GM19468 (cell line): Measurements from ENCODE around the gene PDLIM1.

ENCODE experiments used
- ATAC-seq: cut with Tn5 transposase; IDR thresholded peaks from one replicate; pipeline ENCODE4 v1.9.1; 2021; ENCODE audit warnings: mild to moderate bottlenecking, moderate library complexity, moderate number of reproducible peaks; ENCODE audit not compliant: unreplicated experiment; ENCODE audit errors: extremely low read depth

PDLIM1 gene

DNA sequence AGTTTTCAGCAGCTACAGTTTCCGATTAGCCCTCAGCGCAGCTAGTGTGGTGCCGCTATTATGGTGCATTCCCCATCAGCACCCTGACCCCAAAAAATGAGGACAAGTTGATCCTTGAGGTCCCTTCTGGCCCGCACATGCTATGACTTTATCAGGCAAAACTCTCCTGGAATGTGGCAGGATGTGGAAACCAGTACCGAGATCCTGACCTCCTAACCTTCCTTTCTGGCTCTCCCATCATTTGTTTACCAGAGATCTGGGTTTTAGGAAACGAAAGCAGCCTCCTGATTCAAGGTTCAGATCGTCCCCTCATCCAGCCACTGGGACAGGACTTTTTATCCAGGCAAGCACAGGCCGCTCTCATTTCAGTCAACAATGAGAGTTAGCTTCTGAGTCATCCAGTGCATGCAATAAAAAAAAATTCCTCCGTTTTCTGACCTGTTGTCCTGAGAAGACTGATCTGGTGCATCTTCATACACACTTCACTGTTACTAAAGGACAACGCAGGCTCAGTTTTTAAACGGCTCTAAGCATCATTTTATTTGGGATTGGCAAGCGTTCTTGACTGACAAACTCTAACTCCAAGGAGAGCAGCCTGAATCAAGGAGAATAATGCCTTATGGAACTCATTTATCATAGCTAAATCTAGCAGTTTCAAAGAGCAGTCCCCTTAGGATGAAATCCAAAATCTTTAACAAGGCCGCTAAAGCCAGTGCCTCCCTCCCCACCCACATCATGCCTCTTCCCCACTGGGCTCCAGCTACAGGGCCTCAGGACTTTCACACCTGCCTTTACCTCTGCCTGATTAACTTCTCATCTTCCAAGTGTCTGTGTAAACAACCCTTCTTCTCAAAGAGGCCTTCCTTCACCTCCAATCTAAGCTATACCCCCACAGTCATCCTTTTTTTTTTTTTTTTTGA lies 17.1 kb downstream of the PDLIM1 start:
- no peak for ATAC-seq

DNA sequence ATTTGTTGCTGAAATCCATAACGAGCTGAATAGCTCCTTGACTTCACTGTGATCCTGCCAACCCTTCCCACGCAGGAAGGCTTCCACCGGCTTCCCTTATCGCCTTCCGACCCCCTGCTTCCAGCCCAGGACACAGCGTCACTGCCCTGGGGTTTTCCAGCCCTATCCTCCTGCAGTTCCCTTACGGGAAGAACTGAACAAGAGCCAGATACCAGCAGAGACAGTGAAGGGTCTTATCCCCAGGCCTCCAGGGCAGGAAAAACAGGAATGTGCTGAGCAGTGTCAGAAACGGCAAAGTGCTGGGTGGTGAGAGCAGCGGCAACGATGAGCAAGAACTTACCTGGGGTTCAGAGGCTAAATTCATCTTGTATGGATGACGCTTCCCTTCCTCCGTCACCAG lies 22.4 kb downstream of the PDLIM1 start:
- ATAC-seq = no peak

DNA sequence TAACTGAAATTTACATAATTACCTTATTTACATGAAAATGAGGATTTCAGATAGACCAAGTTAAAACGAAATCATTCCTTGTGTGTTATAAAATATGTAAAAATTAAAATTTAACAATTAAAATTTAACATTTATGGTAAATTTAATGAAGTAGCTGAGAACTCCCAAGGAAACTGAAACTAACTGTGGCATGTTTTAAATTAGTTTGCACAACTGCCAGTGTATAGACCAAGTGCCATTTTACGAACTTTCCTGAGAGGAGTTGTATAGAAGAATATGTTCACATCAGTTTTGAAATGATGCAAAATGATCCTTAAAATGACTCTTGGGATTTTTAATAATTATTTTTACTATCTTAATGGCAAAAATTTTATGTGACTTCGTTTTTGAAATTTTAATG lies 23.6 kb downstream of the PDLIM1 start:
- no peak for ATAC-seq

DNA sequence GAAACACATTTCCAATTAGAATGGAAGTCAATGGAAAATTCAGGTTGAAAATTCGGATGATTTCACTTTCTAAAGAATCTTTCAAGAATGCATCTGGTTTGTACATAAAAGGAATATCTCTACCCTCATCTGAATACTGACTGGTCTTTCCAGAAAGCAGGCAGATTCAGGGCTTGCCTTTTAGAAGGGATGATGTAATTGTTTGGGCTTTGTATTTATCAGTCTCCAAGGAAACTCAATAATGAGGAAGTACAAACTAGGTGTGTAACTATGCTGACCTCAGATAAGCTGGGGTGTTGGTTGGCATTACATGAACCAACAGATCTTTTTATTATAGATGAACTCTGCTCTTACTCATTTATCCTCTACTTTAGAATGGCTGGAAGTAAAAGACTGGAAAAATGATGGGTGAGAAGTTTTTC lies 24.1 kb downstream of the PDLIM1 start:
- no peak for ATAC-seq

DNA sequence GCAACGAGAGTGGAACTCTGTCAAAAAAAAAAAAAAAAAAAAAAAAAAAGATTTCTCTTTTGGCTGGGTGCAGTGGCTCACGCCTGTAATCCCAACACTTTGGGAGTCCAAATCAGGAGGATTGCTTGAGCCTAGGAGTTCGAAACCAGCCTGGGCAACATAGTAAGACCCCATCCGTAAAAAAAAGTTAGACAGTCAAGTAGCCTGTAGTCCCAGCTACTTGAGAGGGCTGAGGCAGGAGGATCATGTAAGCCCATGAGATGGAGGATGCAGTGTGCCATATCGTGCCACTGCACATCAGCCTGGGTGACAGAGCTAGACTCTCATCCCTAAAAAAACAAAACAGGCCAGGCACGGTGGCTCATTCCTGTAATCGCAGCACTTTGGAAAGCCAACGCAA lies 25.2 kb downstream of the PDLIM1 start:
- no peak for ATAC-seq

DNA sequence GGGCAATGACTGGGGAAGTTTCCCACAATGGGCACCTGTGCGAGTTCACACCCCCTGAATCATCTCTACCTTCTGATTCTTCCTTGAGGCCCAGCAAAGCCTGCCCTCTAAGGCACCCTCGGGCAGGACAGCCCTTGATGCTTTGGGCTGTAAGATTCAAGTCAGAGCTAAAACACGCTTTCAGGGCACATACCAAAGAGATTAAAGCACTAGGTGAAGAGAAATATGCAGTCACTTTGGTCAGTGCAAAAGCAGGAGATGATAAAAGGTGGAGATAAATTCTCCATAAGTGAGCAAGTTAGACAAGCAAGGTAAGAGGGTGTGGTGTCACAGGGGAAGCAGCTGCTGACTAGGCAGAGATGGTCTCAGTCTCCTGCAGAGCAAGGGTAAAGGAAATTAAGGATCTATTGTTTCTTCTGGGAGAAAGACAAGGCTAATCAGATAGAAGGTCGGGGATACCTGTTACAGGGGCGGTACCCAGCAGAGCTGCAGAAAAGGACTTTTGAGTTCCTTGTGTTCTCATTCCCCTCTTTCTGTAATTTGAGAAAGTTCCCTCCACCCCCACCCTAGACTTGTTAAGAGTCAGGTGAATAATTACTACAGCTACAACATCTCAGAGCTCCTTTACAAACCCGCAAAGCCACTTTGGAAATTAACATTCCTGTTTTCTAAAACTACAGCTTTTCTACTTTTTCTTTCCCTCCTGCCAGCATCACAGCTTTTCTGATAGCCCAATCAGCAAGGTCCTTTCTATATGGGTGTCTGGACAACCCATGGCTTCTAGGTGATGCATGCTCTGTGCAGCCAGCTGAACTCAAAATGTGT lies 26.4 kb downstream of the PDLIM1 start:
- ATAC-seq = no peak

DNA sequence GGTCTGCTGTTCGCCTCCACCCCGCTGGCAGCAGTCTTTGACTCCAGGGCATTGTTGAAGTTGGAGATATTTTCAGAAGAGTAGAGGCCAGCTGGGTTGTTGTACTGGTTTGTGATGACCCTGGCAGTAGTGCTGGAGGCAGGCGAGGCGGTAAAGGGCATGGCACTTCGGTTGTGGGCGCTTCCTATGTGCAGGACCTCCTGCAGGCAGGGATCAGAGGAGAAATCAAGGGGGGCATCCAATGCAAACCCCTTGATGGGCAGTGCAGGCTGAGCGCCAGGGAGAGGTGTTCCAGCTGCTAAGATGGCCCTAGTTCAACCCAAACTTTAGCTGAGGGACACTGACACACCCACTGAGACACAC lies 27.0 kb downstream of the PDLIM1 start:
- ATAC-seq = no peak

DNA sequence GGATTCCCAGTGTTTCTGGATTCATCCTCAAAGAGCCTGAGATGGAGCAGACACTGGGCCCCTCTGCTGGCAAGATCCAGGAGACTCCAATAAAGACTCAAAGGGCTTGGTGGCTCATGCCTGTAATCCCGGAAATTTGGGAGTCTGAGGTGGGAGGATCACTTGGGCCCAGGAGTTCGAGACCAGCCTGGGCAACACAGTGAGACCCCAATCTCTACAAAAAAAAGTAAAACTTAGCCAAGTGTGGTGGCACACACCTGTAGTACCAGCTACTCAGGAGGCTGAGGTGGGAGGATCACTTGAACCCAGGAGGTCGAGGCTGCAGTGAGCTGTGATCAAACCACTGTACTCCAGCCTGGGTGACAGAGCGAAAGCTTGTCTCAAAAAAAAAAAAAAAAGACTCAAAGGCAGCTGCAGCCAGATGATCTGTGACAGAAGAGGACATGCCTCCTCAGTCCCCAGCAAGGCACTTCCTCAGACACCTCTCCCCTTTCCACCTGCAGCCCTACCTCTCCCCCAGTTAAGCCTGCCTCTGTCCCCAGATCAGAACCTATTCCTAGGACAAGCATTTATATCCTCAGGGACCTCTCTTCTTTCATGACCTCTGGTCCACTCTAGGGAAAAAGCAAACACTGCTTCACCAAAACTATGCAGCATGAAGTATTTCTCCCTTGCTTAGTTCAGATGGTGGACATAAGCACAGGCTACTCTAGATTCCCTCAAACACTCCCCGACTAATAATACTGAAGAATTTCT lies 27.9 kb downstream of the PDLIM1 start:
- no peak for ATAC-seq

DNA sequence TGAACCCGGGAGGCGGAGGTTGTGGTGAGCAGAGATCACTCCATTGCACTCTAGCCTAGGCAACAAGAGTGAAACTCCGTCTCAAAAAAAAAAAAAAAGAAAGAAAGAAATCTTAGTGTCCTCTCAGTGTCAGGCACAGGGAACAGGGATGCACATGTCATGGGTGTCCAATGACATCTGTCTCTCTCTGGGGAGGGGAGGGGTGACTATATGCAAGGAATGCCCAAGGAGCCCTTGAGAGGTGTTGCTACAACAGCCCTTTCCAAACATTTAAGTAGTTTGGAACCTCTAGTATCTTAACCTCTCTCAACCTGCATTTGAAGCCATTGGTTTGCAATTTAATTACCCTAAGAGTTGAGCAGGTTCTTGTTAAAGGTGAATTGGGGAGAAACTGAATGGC lies 28.9 kb downstream of the PDLIM1 start:
- ATAC-seq = no peak

DNA sequence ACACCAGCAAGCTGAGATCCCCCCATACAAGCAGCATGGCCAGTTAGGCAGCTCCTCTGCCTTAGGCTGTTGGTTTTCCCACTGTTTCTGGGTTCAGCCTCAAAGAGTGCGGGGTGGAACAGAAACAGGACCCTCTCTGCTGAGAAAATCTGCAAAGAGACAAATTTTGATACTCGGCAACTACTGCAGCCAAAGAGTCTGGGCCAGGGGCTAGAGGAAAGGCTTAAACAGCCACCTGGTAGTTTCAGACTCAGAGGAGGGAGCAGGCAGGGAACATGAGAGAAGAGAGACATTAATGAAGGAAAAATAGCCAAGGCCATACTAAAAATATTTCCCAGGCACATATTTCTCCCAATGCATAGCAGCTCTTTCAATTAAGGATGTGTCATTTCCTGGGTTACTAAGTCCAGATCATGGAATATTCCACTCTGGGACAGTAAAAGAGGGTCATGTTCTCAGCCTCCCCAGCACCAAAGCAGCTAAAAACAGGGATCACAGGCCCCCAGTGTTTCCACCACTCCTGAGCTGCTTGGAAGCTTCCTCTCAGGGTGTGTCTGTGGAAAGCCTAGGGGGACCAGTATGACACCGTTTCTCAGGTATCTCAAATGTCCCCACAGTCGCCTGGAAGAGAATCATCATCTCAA lies 29.8 kb downstream of the PDLIM1 start:
- ATAC-seq = no peak

DNA sequence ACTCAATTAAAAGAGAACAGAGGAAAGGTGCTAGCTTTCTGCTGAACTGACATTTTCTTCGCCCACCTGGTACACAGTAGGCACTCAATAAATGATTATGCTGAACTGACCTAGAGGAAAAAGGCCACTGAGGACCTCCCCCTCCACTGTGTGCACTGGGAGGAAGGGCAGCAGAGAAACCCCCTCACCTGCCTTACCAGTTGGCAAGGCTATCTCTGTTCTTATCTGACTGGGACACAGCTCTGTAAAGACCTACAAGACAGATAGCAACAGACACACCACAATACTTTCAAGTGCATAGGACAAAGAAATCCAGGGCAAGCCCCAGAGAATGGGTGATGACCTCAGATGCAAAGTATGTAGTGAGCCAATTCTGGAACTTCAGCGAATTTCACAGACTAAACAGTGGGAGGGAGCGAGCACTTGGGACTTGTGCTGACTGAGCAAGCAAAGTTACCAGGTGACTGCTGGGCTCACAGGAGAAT lies 30.4 kb downstream of the PDLIM1 start:
- ATAC-seq = no peak

DNA sequence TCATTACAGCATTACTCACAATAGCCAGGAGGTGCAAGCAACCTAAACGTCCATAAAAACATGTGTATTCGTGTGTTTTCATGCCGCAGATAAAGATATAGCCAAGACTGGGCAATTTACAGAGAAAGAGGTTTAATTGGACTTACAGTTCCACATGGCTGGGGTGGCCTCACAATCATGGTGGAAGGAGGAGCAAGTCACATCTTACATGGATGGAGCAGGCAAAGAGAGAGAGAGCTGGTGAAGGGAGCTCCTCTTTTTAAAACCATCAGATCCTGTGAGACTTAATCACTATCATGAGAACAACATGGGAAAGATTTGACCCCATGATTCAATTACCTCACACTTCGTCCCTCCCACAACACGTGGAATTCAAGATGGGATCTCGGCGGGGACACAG lies 33.0 kb downstream of the PDLIM1 start:
- ATAC-seq = no peak

DNA sequence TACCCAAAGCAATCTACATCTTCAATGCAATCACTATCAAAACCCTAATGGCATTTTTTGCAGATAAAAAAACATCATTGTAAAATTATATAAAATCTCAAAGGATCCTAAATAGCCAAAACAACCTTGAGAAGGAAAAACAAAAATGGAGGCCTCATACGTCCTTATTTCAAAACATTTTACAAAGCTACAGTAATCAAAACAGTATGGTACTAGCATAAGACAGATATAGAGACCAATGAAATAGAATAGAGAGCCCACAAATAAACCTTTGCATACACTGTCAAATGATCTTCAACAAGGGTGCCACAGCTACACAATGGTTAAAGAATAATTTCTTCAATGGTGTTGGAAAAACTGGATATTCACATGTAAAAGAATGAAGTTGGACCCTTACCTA lies 34.5 kb downstream of the PDLIM1 start:
- no peak for ATAC-seq

DNA sequence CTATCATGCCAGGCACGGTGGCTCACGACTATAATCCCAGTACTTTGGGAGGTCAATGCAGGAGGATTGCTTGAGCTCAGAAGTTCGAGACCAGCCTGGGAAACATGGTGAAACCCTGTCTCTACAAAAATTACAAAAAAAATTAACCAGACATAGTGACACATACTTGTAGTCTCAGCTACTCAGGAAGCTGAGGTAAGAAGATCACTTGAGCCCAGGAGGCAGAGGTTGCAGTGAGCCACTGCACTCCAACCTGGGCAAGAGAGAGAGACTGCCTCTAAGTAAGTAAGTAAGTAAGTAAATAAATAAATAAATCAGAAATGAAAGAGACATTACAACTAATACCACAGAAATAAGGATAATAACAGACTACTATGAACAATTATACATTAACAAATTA lies 36.2 kb downstream of the PDLIM1 start:
- ATAC-seq = no peak

DNA sequence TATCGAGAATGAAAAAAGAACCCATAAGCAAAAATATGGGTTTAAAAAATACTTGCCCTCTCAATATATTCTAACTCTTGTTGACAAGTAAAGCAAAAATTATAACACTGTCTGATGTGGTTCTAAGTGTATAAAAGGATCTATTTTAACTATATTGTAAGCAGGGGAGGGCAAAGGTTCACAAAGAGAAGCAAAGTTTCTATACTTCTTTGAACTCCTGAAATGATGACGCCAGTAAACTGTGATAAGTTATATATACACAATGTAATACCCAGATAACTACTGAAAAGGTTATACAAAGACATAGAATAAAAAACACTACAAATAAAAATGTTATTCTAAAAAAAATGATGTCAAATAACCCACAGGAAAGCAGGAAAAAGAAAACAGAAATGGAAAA lies 37.1 kb downstream of the PDLIM1 start:
- ATAC-seq = no peak

DNA sequence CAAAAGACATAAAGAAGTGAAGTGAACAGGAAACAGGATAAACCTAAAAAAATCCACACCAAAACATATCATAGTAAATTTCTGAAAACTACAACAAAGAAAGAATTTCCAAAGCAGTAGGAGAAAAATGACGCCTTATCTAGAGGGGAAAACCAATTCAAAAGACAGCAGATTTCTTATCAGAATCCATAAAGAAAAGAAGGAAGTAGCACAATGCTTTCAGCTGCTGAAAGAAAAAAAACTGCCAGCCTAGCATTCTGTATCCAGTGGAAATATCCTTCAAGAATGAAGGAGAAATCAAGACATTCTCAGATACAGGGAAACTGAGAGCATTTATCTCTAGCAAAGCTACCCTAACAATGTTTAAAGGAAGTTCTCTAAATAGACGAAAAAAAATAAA lies 37.8 kb downstream of the PDLIM1 start:
- ATAC-seq = no peak

DNA sequence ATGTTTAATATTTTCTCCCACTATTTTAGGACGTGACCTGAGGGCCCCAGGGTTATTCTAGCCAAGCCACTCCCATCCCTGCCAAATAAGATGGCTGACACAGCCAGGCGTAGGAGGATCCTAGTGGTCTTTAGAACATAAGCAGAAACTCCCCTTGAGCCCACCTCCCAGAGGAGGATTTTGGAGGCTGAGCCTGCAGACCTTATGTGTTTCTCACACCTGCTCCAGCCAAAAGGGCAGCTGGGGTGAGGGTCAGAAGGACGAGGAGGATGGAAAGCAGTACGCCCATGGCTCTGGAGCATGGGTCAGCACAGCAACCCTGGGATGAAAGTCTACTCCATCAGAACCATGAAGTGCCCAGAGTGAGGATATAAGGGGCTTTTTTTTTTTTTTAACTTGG lies 39.9 kb downstream of the PDLIM1 start:
- ATAC-seq = no peak

DNA sequence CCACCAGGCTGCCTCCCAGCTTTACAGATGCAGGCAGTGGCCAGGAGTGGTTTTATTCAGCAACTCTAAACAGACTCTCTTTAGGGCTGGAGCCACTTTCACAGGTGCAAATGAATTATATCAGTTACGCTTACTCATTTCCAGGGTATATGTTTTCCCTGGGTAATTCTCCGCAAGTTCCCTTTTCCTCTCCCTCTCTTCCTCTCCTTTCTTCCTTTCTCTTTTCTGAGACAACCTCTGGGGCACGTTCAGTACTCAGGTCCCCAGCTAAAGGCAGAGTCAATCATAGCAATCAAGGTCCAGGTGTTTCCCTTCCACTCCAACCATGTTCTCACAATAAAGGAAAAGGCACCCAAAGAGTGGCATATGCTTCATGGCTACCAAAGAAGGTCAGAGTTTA lies 41.3 kb downstream of the PDLIM1 start:
- ATAC-seq = no peak

DNA sequence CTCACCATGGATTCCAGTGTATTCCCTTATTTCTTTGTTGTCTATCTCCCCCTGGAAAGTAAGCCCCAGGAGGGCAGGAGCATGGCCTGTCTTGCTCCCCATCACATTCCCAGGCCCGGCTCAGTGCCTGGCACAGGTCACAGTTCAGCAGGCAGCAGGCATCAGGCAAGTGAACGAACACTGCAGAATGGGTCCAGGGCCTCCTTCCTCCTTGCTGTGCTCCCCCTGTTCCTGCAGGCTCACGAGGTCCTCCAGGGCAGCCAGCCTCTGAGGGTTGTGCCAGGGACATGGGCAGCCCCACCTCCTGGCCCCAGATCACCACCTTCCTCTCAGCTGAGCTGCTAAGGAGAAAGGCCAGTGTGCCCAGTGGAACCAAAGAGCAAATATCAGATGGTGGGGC lies 41.8 kb downstream of the PDLIM1 start:
- no peak for ATAC-seq

DNA sequence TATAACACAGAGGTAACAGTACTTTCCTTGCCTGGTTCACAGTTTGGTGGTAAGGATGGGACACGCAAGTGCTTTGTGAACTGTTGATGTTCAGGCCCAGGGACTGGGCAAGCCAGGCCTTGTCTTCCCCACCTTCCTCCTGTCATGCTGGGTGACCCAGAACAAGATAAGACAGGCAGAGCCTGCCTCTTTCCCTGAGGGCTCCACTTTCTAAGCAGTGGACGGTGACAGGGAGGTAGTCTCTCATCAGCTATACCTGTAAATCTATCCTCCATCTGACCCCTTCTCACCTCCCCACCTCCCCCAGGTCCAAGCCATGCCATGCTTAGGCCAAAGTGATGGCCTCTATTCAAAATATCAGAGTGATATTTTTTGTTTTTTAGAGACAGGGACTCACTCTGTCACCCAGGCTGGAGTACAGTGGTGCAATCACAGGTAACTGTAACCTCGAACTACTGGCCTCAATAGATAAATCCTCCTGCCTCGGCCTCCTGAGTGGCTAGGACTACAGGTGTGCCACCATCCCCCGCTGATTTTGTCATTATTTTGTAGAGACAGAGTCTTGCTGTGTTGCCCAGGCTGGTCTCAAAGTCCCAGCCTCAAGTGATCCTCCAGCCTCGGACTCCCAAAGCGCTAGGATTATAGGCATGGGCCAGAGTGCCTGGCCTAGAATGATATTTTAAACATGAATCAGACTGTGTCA lies 42.8 kb downstream of the PDLIM1 start:
- no peak for ATAC-seq
